Small intestine (tissue), 7 donors: Measurements from ENCODE around the gene TBX6. TPM values are rescaled to one million over a fixed set of nuclear protein-coding genes. Genes with fewer than 3 reads are reported as not detected.
A peak's percentile ranks its signal among the peaks of the same experiment; 100 is the strongest.

Experiments
- DNase-seq, 2 donors: peaks; one replicate each; pipeline versions ENCODE4 v3.0.0 to v3.0.0-alpha.2; 2013
- FAIRE-seq: peaks from 2 replicates; lab custom pipeline; 2012; peaks lifted over from hg19 to GRCh38; lab: Jason Lieb, UNC
- H3K27ac ChIP-seq, 3 donors: one replicate each; pipeline ENCODE4 v1.5.1; 2013; ENCODE audit warnings: low read length in 2 of 3, mild to moderate bottlenecking in 2 of 3, control low read depth in 1 of 3, inconsistent platforms in 1 of 3, low read depth in 1 of 3, moderate library complexity in 1 of 3
- H3K27me3 ChIP-seq, 3 donors: one replicate each; pipeline ENCODE4 v1.6.1; 2013; ENCODE audit warnings: low read length in 3 of 3, inconsistent platforms in 1 of 3; ENCODE audit not compliant: control insufficient read depth in 3 of 3, insufficient read depth in 3 of 3
- H3K36me3 ChIP-seq, 3 donors: one replicate each; pipeline ENCODE4 v1.6.1; 2013; ENCODE audit warnings: low read length in 3 of 3, inconsistent platforms in 1 of 3, low read depth in 1 of 3, mild to moderate bottlenecking in 1 of 3, moderate library complexity in 1 of 3; ENCODE audit not compliant: control insufficient read depth in 3 of 3, insufficient read depth in 2 of 3
- H3K4me1 ChIP-seq, 3 donors: one replicate each; pipeline ENCODE4 v1.6.1; 2013; ENCODE audit warnings: low read length in 2 of 3, inconsistent platforms in 1 of 3, low read depth in 1 of 3, mild to moderate bottlenecking in 1 of 3, moderate library complexity in 1 of 3; ENCODE audit not compliant: control insufficient read depth in 3 of 3, insufficient read depth in 2 of 3
- H3K4me3 ChIP-seq, 3 donors: one replicate each; pipeline ENCODE4 v1.5.1; 2013; ENCODE audit warnings: low read length in 3 of 3, control low read depth in 1 of 3, inconsistent platforms in 1 of 3, low read depth in 1 of 3, mild to moderate bottlenecking in 1 of 3, moderate library complexity in 1 of 3
- H3K9me3 ChIP-seq, 2 donors: one replicate each; pipeline ENCODE4 v1.6.1; 2013; ENCODE audit warnings: low read depth in 1 of 2, low read length in 1 of 2; ENCODE audit not compliant: control insufficient read depth in 2 of 2, insufficient read depth in 1 of 2
- WGBS, 3 donors: extraction: QIAGEN DNeasy Blood & Tissue Kit; methylation state at CpG; one replicate each; pipeline ENCODE4 v1.1.7; 2013; 5-methylcytosine and 5-hydroxymethylcytosine counted together
- polyA plus RNA-seq, 4 donors: library from polyadenylated mRNA; stranded (reverse) in 3 of 4; unstranded in 1 of 4; fragments of 200-250 nt in 3 of 4; fragments of 120-200 nt in 1 of 4; gene quantifications; one replicate each; pipeline versions ENCODE4 v1.2.1 to v1.2.3, GENCODE V29; 2013
- donor health status: healthy with polysubstance abuse.
- donor health status: control.
- donor health status: control.
- donor health status: Bipolar disorder and iron deficiency.
- donor health status: healthy.

Gene TBX6
- polyA plus RNA-seq, 4 donors, result 0.54 to 1.6 (median 1.2) TPM

DNA sequence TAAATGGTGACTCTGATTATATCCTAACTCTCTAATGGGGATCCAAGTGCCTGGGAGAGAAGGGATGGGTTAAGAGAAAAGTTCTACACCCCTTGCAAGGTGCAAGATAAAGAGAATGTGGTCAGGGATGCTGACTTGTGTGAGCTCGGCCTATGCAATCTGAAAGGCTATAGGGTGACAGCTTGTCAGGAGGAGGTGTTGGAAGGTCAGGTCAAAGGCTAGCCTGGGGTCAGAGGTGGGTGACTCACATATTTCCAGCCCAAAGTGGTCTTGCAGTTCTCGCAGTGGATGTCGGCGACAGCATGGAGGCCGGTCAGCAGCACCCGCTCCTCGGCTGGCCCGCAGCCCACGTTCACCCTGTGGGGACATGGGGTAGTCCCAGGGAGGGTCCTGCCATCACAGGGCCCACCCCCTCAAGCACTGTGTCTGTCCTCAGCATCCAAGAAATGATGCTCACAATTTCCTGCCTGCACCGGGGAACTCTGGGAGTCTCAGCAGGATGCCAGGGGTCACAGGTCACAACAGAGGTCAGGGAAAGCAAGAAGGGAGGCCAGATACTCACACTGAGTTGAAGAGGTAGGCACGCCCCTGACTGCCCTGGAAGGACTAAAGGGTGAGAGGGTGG, 2.9 kb upstream of the TBX6 start:
- DNase-seq (no peak), FAIRE-seq (no peak)
- Histone ChIP-seq H3K4me3 (peak overlapping the region in 2 of 3 donors; percentile 68 to 78), H3K9me3 (peaks cover 1 to 23% of the 10 kb centered on the region in 2 donors), H3K4me1 (peaks cover 2 to 31% (median 6%) of the 10 kb centered on the region in 3 donors), H3K27ac (peak overlapping the region in 2 of 3 donors; percentile 56 to 95), H3K27me3 (no peaks in the 10 kb centered on the region), H3K36me3 (peaks cover 0 to 24% (median 3%) of the 10 kb centered on the region in 3 donors)
- 74 to 85% (median 80%) methylated on average over 11 of the region's 11 CpGs for WGBS, 3 donors

DNA sequence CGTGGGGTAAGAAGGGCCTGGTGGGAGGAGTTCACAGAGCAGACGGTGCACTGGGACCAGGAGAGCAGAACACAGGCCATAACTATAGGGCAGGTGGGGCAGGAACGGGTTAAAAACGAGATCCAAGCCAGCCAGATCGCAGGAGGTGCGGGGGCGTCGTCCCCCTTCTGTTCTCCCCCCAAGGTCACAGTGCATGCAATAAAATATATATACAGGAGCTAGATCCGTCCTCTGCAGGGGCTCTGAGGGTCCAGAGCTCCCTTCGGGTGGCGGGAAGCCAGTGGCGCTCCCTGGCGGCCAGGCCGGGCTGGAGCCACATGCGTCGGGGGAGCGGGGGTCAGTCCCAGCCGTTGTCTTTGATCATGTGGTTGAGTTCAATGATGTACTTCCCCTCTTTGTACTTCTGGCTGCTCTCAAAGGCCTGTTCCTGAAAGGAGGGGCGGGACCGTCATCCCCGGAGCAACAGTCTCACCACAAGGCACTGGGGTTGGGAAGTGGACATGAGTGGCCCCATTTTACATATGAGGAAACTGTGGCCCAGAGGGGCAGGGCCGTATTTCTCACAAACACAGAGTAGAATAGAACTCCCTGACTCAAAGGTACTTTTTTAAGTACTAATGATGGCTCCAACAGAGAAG, 768 bp upstream of the TBX6 start:
- Histone ChIP-seq H3K36me3 (peaks cover 0 to 25% (median 3%) of the 10 kb centered on the region in 3 donors), H3K4me1 (peaks cover 2 to 31% (median 6%) of the 10 kb centered on the region in 3 donors), H3K27me3 (no peaks in the 10 kb centered on the region), H3K4me3 (peak overlapping the region in 2 of 3 donors; percentile 48 to 72), H3K9me3 (peaks cover 1 to 12% of the 10 kb centered on the region in 2 donors), H3K27ac (peak overlapping the region; percentile 12 to 86 (median 70))
- peak; percentile 54 to 75 for DNase-seq
- 7 to 12% (median 11%) methylated on average over 22 of the region's 22 CpGs for WGBS, 3 donors
- FAIRE-seq, result no peak

DNA sequence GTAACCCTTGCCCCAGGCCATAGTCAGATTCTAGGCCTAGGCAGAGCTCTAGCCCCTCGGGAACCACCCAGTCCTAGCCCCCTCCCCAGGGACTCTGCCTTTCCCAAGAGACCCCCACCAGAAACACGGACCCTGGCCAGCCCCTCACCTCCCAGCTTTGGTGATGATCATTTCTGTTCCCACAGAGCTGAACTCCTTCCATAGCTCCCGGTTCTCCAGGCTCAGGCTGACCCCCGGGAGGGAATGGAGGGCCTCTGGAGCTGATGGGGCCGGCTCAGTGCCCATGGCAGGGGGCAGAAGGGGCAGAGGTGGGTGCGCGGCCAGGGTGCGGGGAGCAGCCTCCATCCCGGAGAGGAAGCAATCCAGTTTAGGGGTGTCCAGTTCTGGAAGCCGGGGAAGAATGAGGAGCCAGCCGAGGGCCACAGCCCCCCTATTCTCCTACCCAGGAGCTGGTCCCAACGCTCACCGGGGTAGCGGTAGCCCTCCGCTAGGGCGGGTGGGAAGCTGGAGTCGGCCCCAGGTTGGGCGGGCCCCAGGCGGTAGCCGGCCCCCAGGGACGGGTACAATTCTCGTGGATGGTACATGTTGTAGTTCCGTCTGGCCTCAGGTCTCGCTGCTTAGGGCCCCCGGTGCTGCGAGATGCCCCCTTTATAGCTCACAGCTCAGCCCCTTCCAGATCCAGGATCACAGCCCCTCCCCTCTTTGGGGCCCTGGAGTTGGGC, 953 bp downstream of the TBX6 start:
- peaks cover 0 to 36% (median 3%) of the 10 kb centered on the region in 3 donors for H3K36me3 ChIP-seq
- WGBS, 3 donors, result 63 to 75% (median 74%) methylated on average over 24 to 26 of the region's 26 CpGs
- H3K4me3 ChIP-seq, result peak overlapping the region in 1 of 3 donors; percentile 72
- FAIRE-seq, result no peak
- H3K4me1 ChIP-seq, result peaks cover 2 to 31% (median 6%) of the 10 kb centered on the region in 3 donors
- H3K27ac ChIP-seq, result no peak overlapping the region
- H3K27me3 ChIP-seq, result no peaks in the 10 kb centered on the region
- H3K9me3 ChIP-seq, result no peaks in the 10 kb centered on the region
- DNase-seq, result no peak

DNA sequence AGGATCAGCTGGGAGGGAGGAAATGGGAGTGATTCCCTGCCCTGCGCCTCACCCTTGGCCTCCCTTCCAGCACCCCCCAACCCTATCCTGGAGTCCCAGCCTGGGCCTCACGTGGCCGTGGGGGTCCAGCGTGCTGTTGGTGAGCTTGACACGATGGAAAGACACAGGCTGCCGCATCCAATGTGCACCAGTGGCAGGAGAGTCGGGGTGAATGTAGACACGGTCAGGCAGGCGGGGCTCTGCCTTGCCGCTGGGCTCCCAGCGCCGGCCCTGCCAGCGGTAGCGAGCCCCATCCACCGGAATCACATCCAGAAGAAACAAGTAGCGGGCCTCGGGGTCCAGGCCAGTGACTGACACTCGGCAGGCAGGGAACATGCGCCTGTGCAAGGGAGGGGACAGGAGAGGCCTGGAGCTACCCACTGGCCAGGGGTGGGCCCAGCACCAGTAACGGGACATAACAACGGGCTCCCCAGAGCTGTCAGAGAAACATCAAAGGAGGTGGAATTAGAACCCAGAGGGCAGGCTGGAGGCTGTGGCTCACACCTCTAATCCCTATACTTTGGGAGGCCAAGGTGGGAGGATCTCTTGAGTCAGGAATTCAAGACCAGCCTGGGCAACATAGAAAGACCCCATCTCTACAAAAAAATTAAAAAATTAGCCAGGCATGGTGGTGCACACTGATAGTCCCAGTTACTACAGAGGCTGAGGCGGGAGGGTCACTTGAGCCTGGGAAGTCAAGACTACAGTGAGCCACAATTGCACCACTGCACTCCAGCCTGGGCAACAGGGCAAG, 2.7 kb downstream of the TBX6 start:
- no peak overlapping the region for H3K4me3 ChIP-seq
- 85 to 90% (median 86%) methylated on average over 22 of the region's 22 CpGs for WGBS, 3 donors
- H3K36me3 ChIP-seq, result peaks cover 4 to 43% (median 9%) of the 10 kb centered on the region in 3 donors
- DNase-seq (no peak), FAIRE-seq (no peak)
- no peak overlapping the region for H3K27ac ChIP-seq
- H3K27me3 ChIP-seq, result no peaks in the 10 kb centered on the region
- peaks cover 0 to 16% (median 6%) of the 10 kb centered on the region in 3 donors for H3K4me1 ChIP-seq
- H3K9me3 ChIP-seq, result no peaks in the 10 kb centered on the region

DNA sequence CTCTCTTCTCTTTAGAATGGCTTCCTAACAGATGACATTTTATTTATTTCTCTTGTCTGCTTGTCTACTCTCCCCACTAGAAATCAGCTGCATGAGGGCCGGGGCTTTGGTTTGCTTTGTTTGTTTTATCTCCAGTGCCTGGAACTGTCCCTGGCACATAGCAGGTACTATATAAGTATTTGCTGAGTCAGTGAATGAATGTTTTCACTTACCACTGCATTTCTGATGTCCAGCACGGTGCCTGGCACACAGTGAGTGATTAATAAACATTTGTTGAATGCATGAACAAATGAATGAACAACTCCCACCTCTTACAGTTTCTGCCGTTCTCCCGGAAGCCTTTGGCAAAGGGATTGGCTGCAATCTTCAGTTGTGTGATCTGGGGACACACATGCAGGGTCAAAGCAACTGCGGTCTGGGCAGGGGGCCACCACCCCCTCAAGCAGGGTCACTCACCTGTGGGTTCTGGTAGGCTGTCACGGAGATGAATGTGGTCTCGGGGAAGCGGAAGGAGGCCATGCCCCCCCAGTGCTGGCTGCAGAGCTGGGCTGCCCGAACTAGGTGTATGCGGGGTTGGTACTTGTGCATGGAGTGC, 3.4 kb downstream of the TBX6 start:
- Histone ChIP-seq H3K4me3 (no peak overlapping the region), H3K9me3 (no peaks in the 10 kb centered on the region), H3K4me1 (peaks cover 0 to 16% (median 6%) of the 10 kb centered on the region in 3 donors), H3K27ac (no peak overlapping the region), H3K27me3 (no peaks in the 10 kb centered on the region), H3K36me3 (peaks cover 4 to 43% (median 12%) of the 10 kb centered on the region in 3 donors)
- WGBS, 3 donors, result 72 to 80% (median 77%) methylated on average over 9 to 10 of the region's 10 CpGs
- FAIRE-seq (no peak), DNase-seq (no peak)

DNA sequence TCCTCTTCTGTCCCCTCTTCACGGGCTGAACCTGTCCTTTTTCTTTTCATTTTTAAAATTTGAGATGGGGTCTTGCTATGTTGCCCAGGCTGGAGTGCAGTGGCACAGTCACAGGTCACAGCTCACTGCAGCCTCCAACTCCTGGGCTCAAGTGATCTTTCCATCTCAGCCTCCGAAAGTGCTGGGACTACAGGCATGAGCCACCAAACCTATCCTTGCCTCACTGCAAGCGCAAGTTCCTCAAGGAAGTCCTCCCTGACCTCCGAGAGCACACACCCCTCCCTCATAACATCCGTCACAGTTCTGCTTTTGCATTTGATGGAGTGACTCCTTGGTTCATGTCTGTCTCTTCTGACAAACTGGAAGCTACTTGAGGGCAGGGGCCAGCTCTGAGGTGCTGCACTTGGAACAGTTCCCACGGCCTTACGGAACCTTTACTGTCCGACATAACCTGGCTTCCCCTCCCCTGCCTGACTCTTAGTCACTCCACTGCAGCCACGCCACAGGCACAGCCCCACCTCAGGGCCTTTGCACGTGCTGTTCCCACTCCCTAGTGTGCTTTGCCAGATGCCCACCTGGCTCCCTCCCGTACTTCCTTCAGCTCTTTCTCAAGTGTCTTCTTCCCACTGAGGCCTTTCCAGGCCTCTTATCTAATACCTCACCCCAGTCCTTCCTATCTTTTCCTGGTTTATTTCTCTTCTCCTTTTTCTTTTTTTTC, 4.4 kb downstream of the TBX6 start:
- DNase-seq (no peak), FAIRE-seq (no peak)
- H3K36me3 ChIP-seq, result peaks cover 8 to 50% (median 14%) of the 10 kb centered on the region in 3 donors
- no peak overlapping the region for H3K4me3 ChIP-seq
- no peaks in the 10 kb centered on the region for H3K9me3 ChIP-seq
- H3K27ac ChIP-seq, result no peak overlapping the region
- peaks cover 0 to 12% (median 2%) of the 10 kb centered on the region in 3 donors for H3K4me1 ChIP-seq
- H3K27me3 ChIP-seq, result no peaks in the 10 kb centered on the region
- 84 to 91% (median 89%) methylated on average over 11 of the region's 11 CpGs for WGBS, 3 donors

DNA sequence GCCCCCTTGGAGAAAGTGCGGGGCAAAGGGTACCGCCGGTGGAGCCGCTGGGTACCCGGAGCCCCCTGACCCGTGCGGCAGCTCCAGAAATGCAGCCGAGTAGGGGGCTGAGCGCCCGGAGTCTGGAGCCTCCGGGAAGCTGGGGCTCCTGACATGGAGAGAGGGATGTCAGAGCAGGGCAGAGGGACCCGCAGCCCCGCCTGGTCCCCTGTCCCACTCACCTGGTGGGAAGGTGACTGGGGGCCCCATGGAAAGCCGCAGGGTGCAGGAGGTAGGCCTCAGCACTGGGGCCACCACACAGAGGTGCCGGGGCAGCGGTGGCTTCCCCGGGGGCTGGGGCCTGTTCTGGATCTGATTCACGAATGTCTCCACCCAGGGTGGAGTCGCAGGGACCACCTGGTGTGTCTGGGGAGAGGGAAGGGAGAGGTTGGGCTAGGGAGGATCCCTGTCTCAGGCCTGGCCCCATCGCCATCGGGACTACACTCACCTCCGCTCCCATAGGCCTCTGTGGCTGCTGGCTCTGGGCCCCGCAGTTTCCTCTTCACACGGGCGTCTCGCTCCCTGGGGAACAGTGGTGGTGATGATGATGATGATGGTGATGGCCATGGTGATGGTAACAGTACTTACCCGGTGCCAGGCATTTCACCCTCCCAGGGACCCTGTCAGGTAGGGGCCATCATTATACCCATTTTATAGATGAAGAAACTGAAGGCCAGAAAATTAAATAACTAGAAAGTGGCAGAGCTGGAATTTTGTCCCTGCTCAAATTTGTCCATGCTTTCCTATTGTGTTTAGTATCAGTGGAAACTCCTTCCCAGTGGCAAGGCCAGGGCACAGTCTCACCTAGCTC, 5.2 kb downstream of the TBX6 start:
- H3K4me3 ChIP-seq, result no peak overlapping the region

More for the DNA sequence above, 5.2 kb downstream of the TBX6 start:
- no peaks in the 10 kb centered on the region for H3K27me3 ChIP-seq
- H3K36me3 ChIP-seq, result peaks cover 8 to 57% (median 14%) of the 10 kb centered on the region in 3 donors
- FAIRE-seq (no peak), DNase-seq (no peak)
- H3K4me1 ChIP-seq, result peaks cover 0 to 7% (median 0%) of the 10 kb centered on the region in 3 donors
- WGBS, 3 donors, result 79 to 91% (median 83%) methylated on average over 21 to 27 of the region's 27 CpGs
- H3K9me3 ChIP-seq, result no peaks in the 10 kb centered on the region
- no peak overlapping the region for H3K27ac ChIP-seq
